ENCODE measurements around the gene THOP1.

THOP1 gene

DNA sequence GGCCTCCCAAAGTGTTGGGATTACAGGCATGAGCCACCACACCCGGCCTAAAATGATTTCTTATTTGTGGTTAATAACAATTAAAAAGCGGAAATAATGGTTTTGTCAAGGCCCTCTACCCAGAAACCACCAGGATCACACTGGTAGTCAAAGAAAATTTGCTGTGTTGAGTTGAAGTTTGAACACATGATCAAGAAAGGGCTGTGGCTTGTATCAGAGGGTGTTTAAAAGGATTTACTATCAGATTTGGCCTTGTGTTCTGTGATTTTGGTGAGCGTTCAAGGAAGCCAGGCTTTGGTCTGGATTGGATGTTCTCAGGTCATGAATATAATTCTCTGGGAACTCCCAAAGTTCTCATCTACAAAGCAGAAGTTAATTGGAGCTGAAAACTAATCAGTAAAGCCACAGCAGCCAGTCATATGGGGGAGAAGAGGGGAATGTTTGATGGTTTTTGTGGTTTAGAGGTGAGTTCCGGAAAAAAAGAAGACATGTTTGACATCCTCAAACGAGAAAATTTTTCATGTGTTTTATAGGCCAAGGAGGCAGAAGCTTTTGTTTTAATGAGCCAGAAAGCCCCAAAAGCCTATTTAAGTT lies 71.3 kb downstream of the THOP1 start:
- FAIRE-seq, result no peak

DNA sequence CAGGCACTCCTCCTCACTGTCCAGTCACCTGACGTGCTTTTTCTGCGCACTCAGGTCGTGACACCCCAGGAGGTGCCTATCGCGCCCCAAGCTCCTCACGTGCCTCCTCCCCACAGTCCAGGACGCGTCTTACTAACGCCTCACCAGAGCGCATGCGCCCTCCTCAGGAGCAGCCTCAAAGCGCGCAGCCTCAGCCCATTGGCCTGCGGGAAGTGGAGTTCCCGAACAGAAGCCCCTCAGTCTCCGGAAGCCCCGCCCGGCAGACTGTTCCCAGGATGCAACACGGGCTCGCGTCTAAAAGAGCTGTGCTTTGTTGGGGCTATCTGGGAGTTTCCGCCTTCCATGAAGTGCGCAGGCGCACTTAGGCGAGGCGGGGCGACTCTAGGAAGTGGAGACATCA lies 73.6 kb downstream of the THOP1 start:
- no peak for FAIRE-seq

DNA sequence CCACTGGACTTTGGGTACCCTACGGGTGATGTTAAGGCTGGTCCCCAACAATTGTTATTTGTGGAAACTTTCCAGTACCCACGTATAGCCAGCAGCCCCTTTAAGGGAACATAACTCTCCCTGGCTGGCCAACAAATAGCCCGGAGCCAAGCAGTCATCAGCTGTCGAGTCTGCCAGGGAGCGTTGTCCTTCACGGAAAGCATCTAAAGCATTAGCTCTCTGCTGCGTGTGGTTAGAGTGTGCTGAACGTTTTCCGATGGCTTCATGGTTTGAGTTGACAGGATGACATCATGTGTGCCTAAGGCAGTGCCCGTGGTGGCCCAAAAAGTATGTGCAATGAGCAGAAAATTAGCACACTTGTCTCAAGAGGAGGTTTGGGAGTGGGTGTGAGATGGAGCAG lies 78.5 kb downstream of the THOP1 start:
- FAIRE-seq, result no peak

All from endometrium (tissue), 2 donors.